ENCODE measurements around the gene TMEM184C. TPM values are rescaled to one million over a fixed set of nuclear protein-coding genes. Genes with fewer than 3 reads are reported as not detected.
A peak's percentile ranks its signal among the peaks of the same experiment; 100 is the strongest.

The TMEM184C gene
- total and polyA plus RNA-seq, 2 donors (not counting 1 experiment from before 2014, with no cell fraction given) = 30.6 to 34.3 TPM

GRCh38 chr4:147655639-147656038 lies 38.4 kb downstream of the TMEM184C start:
- no peaks in the 10 kb centered on the region for H3K79me2 ChIP-seq (ENCODE audit: control insufficient read depth, insufficient read depth, low read length)
- H3K4me1 ChIP-seq (ENCODE audit: control insufficient read depth, extremely low read depth, insufficient read depth, low read length) = no peaks in the 10 kb centered on the region
- H3K9ac ChIP-seq (ENCODE audit: insufficient read depth, low read length) = no peak overlapping the region
- H3K4me3 ChIP-seq (replicated peaks in 1 of 4; ENCODE audit: control extremely low read depth in 1 of 4, insufficient read depth in 1 of 4, low read depth in 3 of 4, low read length in 4 of 4) = no peak overlapping the region
- H3K36me3 ChIP-seq (ENCODE audit: control insufficient read depth, insufficient read depth, low read length) = peaks cover 2% of the 10 kb centered on the region
- TF ChIP-seq EZH2 (IDR thresholded peaks at IDR 0.05; ENCODE audit: low read length, missing control alignments) = no peak
- H2AFZ ChIP-seq (ENCODE audit: low read length) = no peak overlapping the region
- H4K20me1 ChIP-seq (ENCODE audit: control insufficient read depth, extremely low read depth, insufficient read depth, low read length) = no peaks in the 10 kb centered on the region
- no peak overlapping the region for H3K27ac ChIP-seq (ENCODE audit: insufficient read depth, low read length)
- H3K27me3 ChIP-seq (ENCODE audit: control insufficient read depth, insufficient read depth, low read length) = no peaks in the 10 kb centered on the region
- no peaks in the 10 kb centered on the region for H3K9me3 ChIP-seq (ENCODE audit: control insufficient read depth, insufficient read depth, low read depth, low read length)
- DNase-seq (ENCODE audit: low read depth in 2 of 2) = no peak
- H3K4me2 ChIP-seq (ENCODE audit: extremely low read depth, insufficient read depth, low read length) = no peak overlapping the region

GRCh38 chr4:147658501-147658900 lies 41.3 kb downstream of the TMEM184C start:
- TF ChIP-seq CTCF (conservative IDR thresholded peaks at IDR 0.05 in 1 of 2, IDR thresholded peaks at IDR 0.05 in 1 of 2; ENCODE audit: low read depth in 1 of 2, low read length in 2 of 2) = no peak
- TF ChIP-seq EZH2 (IDR thresholded peaks at IDR 0.05; ENCODE audit: low read length, missing control alignments) = no peak
- no peak for DNase-seq (ENCODE audit: low read depth in 2 of 2)
- H3K79me2 ChIP-seq (ENCODE audit: control insufficient read depth, insufficient read depth, low read length) = no peaks in the 10 kb centered on the region

GRCh38 chr4:147674073-147674472 lies 56.9 kb downstream of the TMEM184C start:
- H3K27me3 ChIP-seq (ENCODE audit: control insufficient read depth, insufficient read depth, low read length) = no peaks in the 10 kb centered on the region
- no peak overlapping the region for H3K27ac ChIP-seq (ENCODE audit: insufficient read depth, low read length)
- H3K36me3 ChIP-seq (ENCODE audit: control insufficient read depth, insufficient read depth, low read length) = no peaks in the 10 kb centered on the region
- no peaks in the 10 kb centered on the region for H3K79me2 ChIP-seq (ENCODE audit: control insufficient read depth, insufficient read depth, low read length)
- DNase-seq (ENCODE audit: low read depth in 2 of 2) = peak; percentile 12 to 59
- TF ChIP-seq CTCF (conservative IDR thresholded peaks at IDR 0.05 in 1 of 2, IDR thresholded peaks at IDR 0.05 in 1 of 2; ENCODE audit: low read depth in 1 of 2, low read length in 2 of 2) (no peak), EZH2 (IDR thresholded peaks at IDR 0.05; ENCODE audit: low read length, missing control alignments) (no peak)
- no peak overlapping the region for H3K9ac ChIP-seq (ENCODE audit: insufficient read depth, low read length)
- H3K4me3 ChIP-seq (replicated peaks in 1 of 4; ENCODE audit: control extremely low read depth in 1 of 4, insufficient read depth in 1 of 4, low read depth in 3 of 4, low read length in 4 of 4) = no peak overlapping the region
- no peak overlapping the region for H2AFZ ChIP-seq (ENCODE audit: low read length)
- no peaks in the 10 kb centered on the region for H4K20me1 ChIP-seq (ENCODE audit: control insufficient read depth, extremely low read depth, insufficient read depth, low read length)
- no peaks in the 10 kb centered on the region for H3K9me3 ChIP-seq (ENCODE audit: control insufficient read depth, insufficient read depth, low read depth, low read length)
- no peak overlapping the region for H3K4me2 ChIP-seq (ENCODE audit: extremely low read depth, insufficient read depth, low read length)
- H3K4me1 ChIP-seq (ENCODE audit: control insufficient read depth, extremely low read depth, insufficient read depth, low read length) = peaks cover 7% of the 10 kb centered on the region

More at GRCh38 chr4:147658501-147658900, 41.3 kb downstream of the TMEM184C start:
- Histone ChIP-seq H3K4me3 (replicated peaks in 1 of 4; ENCODE audit: control extremely low read depth in 1 of 4, insufficient read depth in 1 of 4, low read depth in 3 of 4, low read length in 4 of 4) (no peak overlapping the region), H4K20me1 (ENCODE audit: control insufficient read depth, extremely low read depth, insufficient read depth, low read length) (no peaks in the 10 kb centered on the region), H3K27me3 (ENCODE audit: control insufficient read depth, insufficient read depth, low read length) (no peaks in the 10 kb centered on the region), H2AFZ (ENCODE audit: low read length) (no peak overlapping the region), H3K9me3 (ENCODE audit: control insufficient read depth, insufficient read depth, low read depth, low read length) (no peaks in the 10 kb centered on the region), H3K9ac (ENCODE audit: insufficient read depth, low read length) (no peak overlapping the region), H3K4me2 (ENCODE audit: extremely low read depth, insufficient read depth, low read length) (no peak overlapping the region), H3K4me1 (ENCODE audit: control insufficient read depth, extremely low read depth, insufficient read depth, low read length) (no peaks in the 10 kb centered on the region), H3K36me3 (ENCODE audit: control insufficient read depth, insufficient read depth, low read length) (peaks cover 2% of the 10 kb centered on the region), H3K27ac (ENCODE audit: insufficient read depth, low read length) (no peak overlapping the region)
